Upper lobe of left lung (tissue), 6 donors: ENCODE results near the gene CRTC1. TPM values are rescaled to one million over a fixed set of nuclear protein-coding genes. Genes with fewer than 3 reads are reported as not detected.

Experiments used
- ATAC-seq, 2 donors: fragments of 200-7000 bp; cut with Tn5 transposase; one replicate each; pipeline ENCODE4 v1.9.1; 2022; ENCODE audit warnings: mild to moderate bottlenecking in 2 of 2, moderate library complexity in 2 of 2; ENCODE audit not compliant: low FRiP score in 2 of 2
- DNase-seq, 2 donors: peaks; one replicate each; pipeline ENCODE4 v3.0.0-alpha.2; 2019 to 2020
- H3K27ac ChIP-seq, 4 donors: fragments of 200-600 bp; sonication (generic); one replicate each; pipeline ENCODE4 v1.5.1; 2016 to 2019
- H3K27me3 ChIP-seq, 4 donors: fragments of 200-600 bp; sonication (generic); one replicate each; pipeline ENCODE4 v1.5.1; 2017 to 2019
- H3K36me3 ChIP-seq, 4 donors: fragments of 200-600 bp; sonication (generic); one replicate each; pipeline ENCODE4 v1.5.1; 2016 to 2019
- H3K4me1 ChIP-seq, 4 donors: fragments of 200-600 bp; sonication (generic); one replicate each; pipeline ENCODE4 v1.5.1; 2018 to 2019
- H3K4me3 ChIP-seq, 4 donors: fragments of 200-600 bp; sonication (generic); one replicate each; pipeline ENCODE4 v1.5.1; 2017 to 2019; ENCODE audit warnings: mild to moderate bottlenecking in 2 of 4, moderate library complexity in 1 of 4
- H3K9me3 ChIP-seq, 4 donors: fragments of 200-600 bp; sonication (generic); one replicate each; pipeline ENCODE4 v1.5.1; 2018 to 2019
- CTCF ChIP-seq, 6 experiments: fragments of 450-650 bp in 4 of 6; fragments of 200-600 bp in 2 of 6; sonication (generic) in 2 of 6; IDR thresholded peaks; one replicate each; pipeline ENCODE4 v1.5.1; 2016 to 2019; ENCODE audit warnings: antibody characterized with exemption in 6 of 6
- EP300 ChIP-seq, 4 donors: sonication (generic); formaldehyde crosslinking; IDR thresholded peaks; one replicate each; pipeline ENCODE4 v1.5.1; 2017; ENCODE audit warnings: antibody characterized with exemption in 4 of 4, control low read depth in 2 of 4
- POLR2A ChIP-seq, 4 donors: fragments of 450-650 bp; IDR thresholded peaks; one replicate each; pipeline ENCODE4 v1.5.1; 2016 to 2017; ENCODE audit warnings: antibody characterized with exemption in 4 of 4, mild to moderate bottlenecking in 2 of 4
- POLR2AphosphoS5 ChIP-seq, 2 donors: sonication (generic); formaldehyde crosslinking; IDR thresholded peaks; one replicate each; pipeline ENCODE4 v1.5.1; 2017; ENCODE audit warnings: antibody characterized with exemption in 2 of 2
- WGBS, 2 donors: methylation state at CpG; one replicate each; pipeline ENCODE4 v1.1.5; 2017 to 2018; 5-methylcytosine and 5-hydroxymethylcytosine counted together
- total RNA-seq, 6 donors: library from RNA; depleted of rRNA in 4 of 6; stranded (reverse); fragments of >200 nt in 4 of 6; gene quantifications; one replicate each; pipeline versions ENCODE4 v1.1.0 to v1.2.1, GENCODE V29; 2016 to 2021
- donor health status: DM: no; HTN: no; CAD: no; lungs with moderate emphysema.
- donor health status: DM: no; HTN: yes; CAD: no; lungs with severe emphysema.

Gene CRTC1
- total RNA-seq, 6 donors from 2014 or later: 5.9 to 27.2 (median 15.6) TPM

DNA sequence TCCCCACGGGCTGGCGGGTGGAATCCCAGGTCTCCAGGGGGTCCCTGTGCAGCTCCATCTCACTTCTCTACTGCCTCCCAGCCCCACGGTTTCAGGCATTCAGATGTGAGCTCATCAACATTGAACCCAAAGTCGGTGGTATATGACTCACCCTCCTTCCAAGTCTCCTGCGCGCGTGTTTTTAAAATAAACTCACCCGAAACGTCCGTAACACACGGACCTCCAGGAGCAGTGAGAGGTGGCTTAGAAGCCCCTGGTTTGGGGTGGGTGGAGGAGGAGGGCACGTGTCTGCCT lies 14.0 kb upstream of the CRTC1 start:
- 94 to 96% methylated on average over 11 to 12 of the region's 12 CpGs for WGBS, 2 donors
- Histone ChIP-seq H3K27me3 (no peaks in the 10 kb centered on the region), H3K27ac (no peak overlapping the region), H3K9me3 (no peaks in the 10 kb centered on the region), H3K4me1 (peaks cover 0 to 8% (median 3%) of the 10 kb centered on the region in 4 donors), H3K36me3 (peaks cover 9 to 64% (median 32%) of the 10 kb centered on the region in 4 donors), H3K4me3 (no peak overlapping the region)
- TF ChIP-seq EP300 (IDR thresholded peaks at IDR 0.05) (no peak), POLR2A (IDR thresholded peaks at IDR 0.05) (no peak), POLR2AphosphoS5 (IDR thresholded peaks at IDR 0.05) (no peak), CTCF (IDR thresholded peaks at IDR 0.05) (no peak)
- DNase-seq (no peak), ATAC-seq (no peak)

- TF ChIP-seq EP300 (IDR thresholded peaks at IDR 0.05) (no peak), CTCF (IDR thresholded peaks at IDR 0.05) (no peak), POLR2AphosphoS5 (IDR thresholded peaks at IDR 0.05) (no peak), POLR2A (IDR thresholded peaks at IDR 0.05) (no peak)
- WGBS, 2 donors: 93 to 94% methylated on average over 11 of the region's 11 CpGs
- no peak overlapping the region for H3K4me3 ChIP-seq
- ATAC-seq (no peak), DNase-seq (no peak)
- H3K27ac ChIP-seq: no peak overlapping the region
- H3K27me3 ChIP-seq: no peaks in the 10 kb centered on the region
- H3K36me3 ChIP-seq: peaks cover 9 to 61% (median 32%) of the 10 kb centered on the region in 4 donors
- H3K9me3 ChIP-seq: no peaks in the 10 kb centered on the region
- H3K4me1 ChIP-seq: peaks cover 0 to 8% (median 3%) of the 10 kb centered on the region in 4 donors
These were observed 13.6 kb upstream of the CRTC1 start for GRCh38 chr19:18669883-18670282.

- 89 to 90% methylated on average over 9 to 13 of the region's 13 CpGs for WGBS, 2 donors
- Histone ChIP-seq H3K4me3 (no peak overlapping the region), H3K36me3 (peaks cover 9 to 58% (median 32%) of the 10 kb centered on the region in 4 donors), H3K27me3 (no peaks in the 10 kb centered on the region), H3K27ac (no peak overlapping the region), H3K9me3 (no peaks in the 10 kb centered on the region), H3K4me1 (peaks cover 0 to 8% (median 3%) of the 10 kb centered on the region in 4 donors)
- ATAC-seq (no peak), DNase-seq (no peak)
- no peak for TF ChIP-seq CTCF (IDR thresholded peaks at IDR 0.05)
- TF ChIP-seq POLR2A (IDR thresholded peaks at IDR 0.05): no peak
- no peak for TF ChIP-seq EP300 (IDR thresholded peaks at IDR 0.05)
- no peak for TF ChIP-seq POLR2AphosphoS5 (IDR thresholded peaks at IDR 0.05)
These were observed 13.2 kb upstream of the CRTC1 start for GRCh38 chr19:18670312-18670711.

- ATAC-seq: peak in 1 of 2 donors; percentile 5
These were observed 12.0 kb upstream of the CRTC1 start for GRCh38 chr19:18671303-18672043.

More at GRCh38 chr19:18671303-18672043, 12.0 kb upstream of the CRTC1 start:
- H3K27me3 ChIP-seq: no peaks in the 10 kb centered on the region
- H3K27ac ChIP-seq: no peak overlapping the region
- H3K4me1 ChIP-seq: peaks cover 0 to 8% (median 3%) of the 10 kb centered on the region in 4 donors
- no peak overlapping the region for H3K4me3 ChIP-seq
- TF ChIP-seq POLR2AphosphoS5 (IDR thresholded peaks at IDR 0.05): no peak
- TF ChIP-seq EP300 (IDR thresholded peaks at IDR 0.05): no peak
- TF ChIP-seq POLR2A (IDR thresholded peaks at IDR 0.05): no peak
- no peak for TF ChIP-seq CTCF (IDR thresholded peaks at IDR 0.05)
- peaks cover 9 to 47% (median 27%) of the 10 kb centered on the region in 4 donors for H3K36me3 ChIP-seq
- H3K9me3 ChIP-seq: no peaks in the 10 kb centered on the region
- no peak for DNase-seq
- WGBS, 2 donors: 86 to 89% methylated on average over 28 to 34 of the region's 35 CpGs
